ENCODE measurements around the gene MPRIP. TPM values are rescaled to one million over a fixed set of nuclear protein-coding genes. Genes with fewer than 3 reads are reported as not detected.
A peak's percentile ranks its signal among the peaks of the same experiment; 100 is the strongest.

Gene MPRIP
- total RNA-seq, 2 donors from 2014 or later, result 268 to 269 TPM

DNA sequence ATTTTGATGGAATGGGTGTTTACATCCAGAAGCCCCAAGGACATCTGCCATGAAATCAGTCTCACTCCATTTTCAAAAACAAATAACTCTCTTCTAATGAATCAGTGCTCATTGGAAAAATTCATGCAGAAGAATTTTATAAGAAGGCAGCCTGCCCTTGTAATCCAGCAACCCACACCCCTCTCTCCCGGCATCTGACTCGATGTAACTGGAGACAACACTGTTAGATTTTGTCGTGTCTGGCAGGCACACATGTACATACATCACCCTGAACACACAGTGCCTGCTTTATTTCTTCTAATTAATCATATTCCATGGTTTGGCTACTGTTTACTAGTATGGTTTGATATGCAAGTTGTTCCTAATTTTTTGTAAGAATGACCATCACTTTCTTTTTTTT is 175.7 kb downstream of the MPRIP start:
- Mint-ChIP-seq H3K4me1 (peaks cover 3% of the 10 kb centered on the region), H3K36me3 (ENCODE audit: low read depth) (peaks cover 5% of the 10 kb centered on the region), H3K27me3 (no peaks in the 10 kb centered on the region), H3K27ac (peak overlapping the region; percentile 51), H3K4me3 (no peak overlapping the region)
- no peaks in the 10 kb centered on the region for H3K9me3 ChIP-seq (ENCODE audit: control insufficient read depth, low read length, poor library complexity, severe bottlenecking)
- DNase-seq (no peak), ATAC-seq (no peak)

DNA sequence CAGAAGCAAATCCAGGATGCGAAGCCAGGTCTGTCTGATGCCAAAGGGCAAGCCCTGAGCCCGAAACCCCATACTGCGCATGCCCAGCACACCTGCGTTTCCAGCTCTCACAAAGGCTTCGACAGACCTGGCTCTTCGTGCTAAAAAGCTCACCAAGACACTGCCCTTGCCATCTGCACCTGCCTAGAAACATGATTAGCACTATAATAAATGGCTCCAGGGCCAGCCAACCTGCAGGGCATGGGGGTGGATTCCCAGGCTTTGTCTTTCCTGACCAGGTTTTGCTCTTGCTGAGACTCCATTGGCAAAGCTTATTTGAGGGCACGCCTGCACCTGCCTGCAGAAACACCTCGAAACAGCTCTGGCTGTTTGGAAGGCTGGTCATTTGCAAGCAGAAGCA is 178.3 kb downstream of the MPRIP start:
- Mint-ChIP-seq H3K27me3 (no peaks in the 10 kb centered on the region), H3K4me3 (no peak overlapping the region), H3K4me1 (peaks cover 8% of the 10 kb centered on the region), H3K36me3 (ENCODE audit: low read depth) (peaks cover 5% of the 10 kb centered on the region), H3K27ac (no peak overlapping the region)
- H3K9me3 ChIP-seq (ENCODE audit: control insufficient read depth, low read length, poor library complexity, severe bottlenecking), result no peaks in the 10 kb centered on the region
- DNase-seq (no peak), ATAC-seq (no peak)

GRCh38 chr17:17221329-17221728 is 179.1 kb downstream of the MPRIP start:
- Mint-ChIP-seq H3K27me3 (no peaks in the 10 kb centered on the region), H3K4me3 (no peak overlapping the region), H3K4me1 (peaks cover 9% of the 10 kb centered on the region), H3K36me3 (ENCODE audit: low read depth) (peaks cover 5% of the 10 kb centered on the region), H3K27ac (no peak overlapping the region)
- no peak for DNase-seq
- no peaks in the 10 kb centered on the region for H3K9me3 ChIP-seq (ENCODE audit: control insufficient read depth, low read length, poor library complexity, severe bottlenecking)
- no peak for ATAC-seq

DNA sequence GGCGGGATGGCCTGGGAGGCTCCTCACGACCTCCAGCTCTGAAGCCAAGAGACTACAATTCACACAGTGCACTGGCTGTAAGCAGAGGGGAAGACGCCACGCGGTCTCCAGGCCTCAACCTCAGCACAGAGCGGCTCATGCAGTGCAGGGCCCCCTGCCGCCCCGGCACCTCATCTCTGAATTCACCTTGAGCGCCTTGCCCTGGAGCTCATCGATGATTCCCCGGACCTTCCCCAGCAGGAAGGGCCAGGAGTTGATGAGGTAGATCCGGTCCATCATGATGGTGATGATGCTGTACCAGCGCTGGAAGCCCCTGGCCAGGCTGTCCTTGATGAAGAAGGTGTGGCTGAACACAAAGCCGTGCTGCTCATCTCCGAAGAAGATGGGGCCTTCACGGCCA is 181.5 kb downstream of the MPRIP start:
- ATAC-seq (no peak), DNase-seq (no peak)
- H3K36me3 Mint-ChIP-seq (ENCODE audit: low read depth), result no peaks in the 10 kb centered on the region
- H3K27ac Mint-ChIP-seq, result no peak overlapping the region
- H3K27me3 Mint-ChIP-seq, result no peaks in the 10 kb centered on the region
- peaks cover 7% of the 10 kb centered on the region for H3K4me1 Mint-ChIP-seq
- H3K9me3 ChIP-seq (ENCODE audit: control insufficient read depth, low read length, poor library complexity, severe bottlenecking), result no peaks in the 10 kb centered on the region
- no peak overlapping the region for H3K4me3 Mint-ChIP-seq

GRCh38 chr17:17224137-17224536 is 181.9 kb downstream of the MPRIP start:
- no peak for ATAC-seq
- Mint-ChIP-seq H3K27ac (no peak overlapping the region), H3K27me3 (no peaks in the 10 kb centered on the region), H3K4me3 (no peak overlapping the region), H3K36me3 (ENCODE audit: low read depth) (no peaks in the 10 kb centered on the region), H3K4me1 (peaks cover 9% of the 10 kb centered on the region)
- no peak for DNase-seq
- H3K9me3 ChIP-seq (ENCODE audit: control insufficient read depth, low read length, poor library complexity, severe bottlenecking), result no peaks in the 10 kb centered on the region

GRCh38 chr17:17225901-17226300 is 183.6 kb downstream of the MPRIP start:
- DNase-seq (no peak), ATAC-seq (no peak)
- no peaks in the 10 kb centered on the region for H3K9me3 ChIP-seq (ENCODE audit: control insufficient read depth, low read length, poor library complexity, severe bottlenecking)
- H3K4me1 Mint-ChIP-seq, result peaks cover 9% of the 10 kb centered on the region
- H3K4me3 Mint-ChIP-seq, result no peak overlapping the region
- H3K27me3 Mint-ChIP-seq, result no peaks in the 10 kb centered on the region
- H3K36me3 Mint-ChIP-seq (ENCODE audit: low read depth), result no peaks in the 10 kb centered on the region
- H3K27ac Mint-ChIP-seq, result no peak overlapping the region

GRCh38 chr17:17226451-17227265 is 184.4 kb downstream of the MPRIP start:
- Mint-ChIP-seq H3K27ac (no peak overlapping the region), H3K27me3 (no peaks in the 10 kb centered on the region), H3K4me3 (no peak overlapping the region), H3K4me1 (peaks cover 9% of the 10 kb centered on the region), H3K36me3 (ENCODE audit: low read depth) (no peaks in the 10 kb centered on the region)
- DNase-seq (no peak), ATAC-seq (no peak)
- no peaks in the 10 kb centered on the region for H3K9me3 ChIP-seq (ENCODE audit: control insufficient read depth, low read length, poor library complexity, severe bottlenecking)

GRCh38 chr17:17227608-17228520 is 185.6 kb downstream of the MPRIP start:
- no peak for ATAC-seq
- no peaks in the 10 kb centered on the region for H3K9me3 ChIP-seq (ENCODE audit: control insufficient read depth, low read length, poor library complexity, severe bottlenecking)
- no peak for DNase-seq
- no peak overlapping the region for H3K27ac Mint-ChIP-seq
- H3K4me3 Mint-ChIP-seq, result no peak overlapping the region
- H3K4me1 Mint-ChIP-seq, result peaks cover 11% of the 10 kb centered on the region
- H3K36me3 Mint-ChIP-seq (ENCODE audit: low read depth), result no peaks in the 10 kb centered on the region
- H3K27me3 Mint-ChIP-seq, result no peaks in the 10 kb centered on the region

DNA sequence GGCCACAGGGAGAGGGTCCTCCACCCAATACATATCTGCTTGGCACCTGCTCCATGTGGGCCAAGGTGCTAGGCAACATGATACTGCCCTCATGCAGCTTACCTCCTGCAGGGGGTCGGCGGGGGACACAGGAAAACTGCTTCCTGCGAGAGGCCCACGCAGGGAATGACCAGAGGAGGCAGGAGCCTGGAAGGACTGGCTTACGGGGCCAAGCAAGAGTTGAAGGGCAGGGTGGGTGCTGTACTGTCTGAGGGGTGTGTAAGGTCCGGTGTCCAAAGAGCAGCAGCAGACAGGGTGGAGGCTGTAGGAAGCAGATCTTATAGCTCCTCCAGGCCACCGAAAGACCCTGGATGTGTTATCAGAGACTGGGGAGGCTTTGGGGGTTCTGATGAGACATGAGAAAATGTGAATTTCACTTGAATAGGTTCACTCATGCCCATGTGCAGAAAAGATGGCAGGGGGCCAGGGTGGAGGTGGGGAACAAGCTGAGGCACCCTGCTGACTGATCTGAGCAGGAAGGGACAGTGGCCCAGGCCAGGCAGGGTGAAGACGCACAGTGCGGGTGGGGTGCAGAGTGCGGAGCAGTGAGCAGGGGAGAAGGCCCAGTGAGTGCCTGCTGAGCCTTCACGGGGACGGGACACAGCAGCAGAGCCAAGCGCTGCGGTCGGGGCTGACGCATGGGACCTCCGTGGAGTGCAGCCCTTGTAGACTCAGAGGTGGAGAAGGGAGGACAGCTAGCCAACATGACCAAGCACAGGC is 186.4 kb downstream of the MPRIP start:
- DNase-seq, result no peak
- no peak for ATAC-seq
- Mint-ChIP-seq H3K27ac (peak overlapping the region; percentile 45), H3K4me3 (no peak overlapping the region), H3K27me3 (no peaks in the 10 kb centered on the region), H3K36me3 (ENCODE audit: low read depth) (no peaks in the 10 kb centered on the region), H3K4me1 (peaks cover 9% of the 10 kb centered on the region)
- H3K9me3 ChIP-seq (ENCODE audit: control insufficient read depth, low read length, poor library complexity, severe bottlenecking), result no peaks in the 10 kb centered on the region

GRCh38 chr17:17229416-17230384 is 187.4 kb downstream of the MPRIP start:
- no peak for ATAC-seq
- H3K36me3 Mint-ChIP-seq (ENCODE audit: low read depth), result no peaks in the 10 kb centered on the region
- H3K9me3 ChIP-seq (ENCODE audit: control insufficient read depth, low read length, poor library complexity, severe bottlenecking), result no peaks in the 10 kb centered on the region
- H3K4me1 Mint-ChIP-seq, result peaks cover 9% of the 10 kb centered on the region
- DNase-seq, result no peak
- no peaks in the 10 kb centered on the region for H3K27me3 Mint-ChIP-seq
- no peak overlapping the region for H3K4me3 Mint-ChIP-seq
- peak overlapping the region; percentile 45 for H3K27ac Mint-ChIP-seq

GRCh38 chr17:17231621-17232302 is 189.5 kb downstream of the MPRIP start:
- Mint-ChIP-seq H3K27ac (no peak overlapping the region), H3K36me3 (ENCODE audit: low read depth) (no peaks in the 10 kb centered on the region)
- no peak for ATAC-seq

GRCh38 chr17:17232303-17232621 is 190.0 kb downstream of the MPRIP start:
- no peak overlapping the region for H3K27ac Mint-ChIP-seq
- DNase-seq (no peak), ATAC-seq (no peak)
- H3K4me3 Mint-ChIP-seq, result no peak overlapping the region
- H3K36me3 Mint-ChIP-seq (ENCODE audit: low read depth), result no peaks in the 10 kb centered on the region
- no peaks in the 10 kb centered on the region for H3K27me3 Mint-ChIP-seq
- no peaks in the 10 kb centered on the region for H3K9me3 ChIP-seq (ENCODE audit: control insufficient read depth, low read length, poor library complexity, severe bottlenecking)
- peaks cover 22% of the 10 kb centered on the region for H3K4me1 Mint-ChIP-seq

More at GRCh38 chr17:17231621-17232302, 189.5 kb downstream of the MPRIP start:
- Mint-ChIP-seq H3K4me1 (peaks cover 20% of the 10 kb centered on the region), H3K4me3 (no peak overlapping the region), H3K27me3 (no peaks in the 10 kb centered on the region)
- no peak for DNase-seq
- no peaks in the 10 kb centered on the region for H3K9me3 ChIP-seq (ENCODE audit: control insufficient read depth, low read length, poor library complexity, severe bottlenecking)

Data from T-helper 17 cell (primary cell).